NCI-H128 (cell line): ENCODE results near the gene CLEC2D.
"Not testable (repeated sequence)": the region's sequence is repeated elsewhere in the genome, so short reads cannot be mapped to it uniquely, and the experiment has no call there.

Experiments
- DNase-seq: peaks from one replicate; lab custom pipeline; 2025; ENCODE audit not compliant: unreplicated experiment; lab: John Stamatoyannopoulos, UW

CLEC2D gene

GRCh38 chr12:9725213-9725870 is 55.8 kb downstream of the CLEC2D start:
- no peak for DNase-seq

GRCh38 chr12:9727813-9728212 is 58.3 kb downstream of the CLEC2D start:
- no peak for DNase-seq

DNA sequence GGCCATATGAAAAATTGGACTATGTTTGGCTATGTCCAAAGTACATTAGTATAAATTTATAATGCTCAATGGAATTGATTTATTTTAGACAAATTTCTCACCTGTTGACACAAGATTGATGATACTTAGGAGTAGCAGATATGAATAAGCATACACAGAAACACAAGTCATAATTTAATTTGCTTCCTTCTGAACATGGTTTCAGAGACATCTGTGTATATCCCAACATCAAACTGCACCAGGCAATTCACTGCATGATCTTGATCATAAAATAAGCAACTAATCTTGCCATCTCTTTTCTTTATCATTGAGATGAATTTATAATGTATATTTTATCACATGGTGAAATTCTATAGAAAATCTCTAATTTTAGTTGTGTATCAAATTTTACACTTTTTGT is 59.6 kb downstream of the CLEC2D start:
- DNase-seq: no peak

- DNase-seq: no peak
Measured at GRCh38 chr12:9730011-9730410, 60.5 kb downstream of the CLEC2D start.

GRCh38 chr12:9730591-9730990 is 61.1 kb downstream of the CLEC2D start:
- no peak for DNase-seq

DNA sequence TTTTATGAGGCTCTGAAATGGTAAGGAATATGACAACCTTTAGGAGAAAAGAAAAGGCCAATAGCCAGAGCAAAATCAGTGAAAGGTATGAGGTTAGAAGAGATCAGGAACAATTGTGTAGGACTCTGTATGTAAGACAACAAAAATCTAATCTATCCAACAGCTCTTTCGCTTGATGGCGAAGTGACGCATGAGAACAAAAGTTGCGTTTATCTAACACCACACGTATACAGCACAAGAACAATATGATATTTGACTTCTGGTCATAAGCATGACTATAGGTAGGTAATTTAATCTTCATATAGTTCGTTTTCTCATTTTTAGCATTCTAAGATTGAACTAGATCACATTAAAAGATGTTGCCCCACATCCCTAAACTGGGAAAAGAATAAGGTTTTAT is 61.9 kb downstream of the CLEC2D start:
- no peak for DNase-seq

DNA sequence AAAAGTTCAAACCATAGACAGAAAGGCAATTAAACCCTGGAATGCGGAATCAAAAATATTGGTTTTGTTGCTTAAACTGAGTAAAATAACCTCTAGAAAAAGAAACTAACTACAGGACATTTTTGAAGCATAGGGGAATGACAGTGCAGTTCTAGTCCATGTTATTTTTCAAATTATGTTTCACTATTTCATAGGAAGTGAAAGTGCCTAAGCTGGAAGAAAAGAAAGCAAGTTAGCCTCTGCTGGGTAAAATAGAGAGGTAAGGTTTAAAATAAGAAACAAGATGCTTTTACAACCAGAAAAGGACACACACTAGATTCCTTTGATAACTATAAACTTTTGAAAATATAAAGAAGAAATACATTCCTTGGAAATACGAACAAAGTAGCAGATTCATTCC is 62.3 kb downstream of the CLEC2D start:
- DNase-seq: no peak

- DNase-seq: no peak
Measured at GRCh38 chr12:9732921-9733461, 63.5 kb downstream of the CLEC2D start, which contains the start of gene CLECL1. Gene CLECL1 (minus strand): TSS chr12:9733097.

GRCh38 chr12:9735601-9736000 is 66.1 kb downstream of the CLEC2D start:
- no peak for DNase-seq

DNA sequence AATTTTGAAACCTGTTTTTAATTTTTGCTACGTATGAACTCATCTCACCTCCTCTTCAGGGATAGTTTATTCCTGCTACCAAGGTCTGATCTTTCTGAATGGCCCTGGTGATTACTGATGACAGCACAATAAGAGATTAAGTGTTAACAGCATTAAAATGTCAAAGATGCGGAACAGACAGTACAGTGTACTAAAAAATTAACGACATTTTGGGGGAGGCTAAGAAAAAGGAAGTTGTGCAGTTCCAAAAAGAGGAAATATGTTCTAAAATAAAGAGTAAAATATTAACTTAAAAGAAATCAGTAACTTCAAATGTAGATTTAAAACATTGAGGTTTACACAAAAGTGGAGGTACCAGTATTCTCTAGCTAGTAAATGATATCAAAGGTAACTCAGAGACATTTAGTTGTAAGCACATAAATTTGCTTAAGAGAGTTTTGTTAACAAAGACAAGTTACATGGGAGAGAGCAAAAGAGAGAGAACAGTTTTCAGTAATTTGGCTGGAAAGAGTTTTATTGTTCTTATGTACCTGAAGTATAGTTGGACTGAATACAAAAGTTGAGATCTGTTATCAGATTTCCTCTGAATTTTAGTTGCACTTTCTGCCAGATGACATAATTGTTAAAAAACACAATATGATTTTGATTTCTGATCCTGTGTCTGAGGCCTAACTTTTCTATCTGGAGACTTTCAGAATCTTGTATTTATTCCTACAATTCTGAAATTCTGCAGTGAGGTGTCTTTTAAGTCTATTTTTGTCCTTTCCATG is 67.6 kb downstream of the CLEC2D start:
- no peak for DNase-seq

GRCh38 chr12:9738905-9739304 is 69.4 kb downstream of the CLEC2D start:
- not testable (repeated sequence) for DNase-seq

DNA sequence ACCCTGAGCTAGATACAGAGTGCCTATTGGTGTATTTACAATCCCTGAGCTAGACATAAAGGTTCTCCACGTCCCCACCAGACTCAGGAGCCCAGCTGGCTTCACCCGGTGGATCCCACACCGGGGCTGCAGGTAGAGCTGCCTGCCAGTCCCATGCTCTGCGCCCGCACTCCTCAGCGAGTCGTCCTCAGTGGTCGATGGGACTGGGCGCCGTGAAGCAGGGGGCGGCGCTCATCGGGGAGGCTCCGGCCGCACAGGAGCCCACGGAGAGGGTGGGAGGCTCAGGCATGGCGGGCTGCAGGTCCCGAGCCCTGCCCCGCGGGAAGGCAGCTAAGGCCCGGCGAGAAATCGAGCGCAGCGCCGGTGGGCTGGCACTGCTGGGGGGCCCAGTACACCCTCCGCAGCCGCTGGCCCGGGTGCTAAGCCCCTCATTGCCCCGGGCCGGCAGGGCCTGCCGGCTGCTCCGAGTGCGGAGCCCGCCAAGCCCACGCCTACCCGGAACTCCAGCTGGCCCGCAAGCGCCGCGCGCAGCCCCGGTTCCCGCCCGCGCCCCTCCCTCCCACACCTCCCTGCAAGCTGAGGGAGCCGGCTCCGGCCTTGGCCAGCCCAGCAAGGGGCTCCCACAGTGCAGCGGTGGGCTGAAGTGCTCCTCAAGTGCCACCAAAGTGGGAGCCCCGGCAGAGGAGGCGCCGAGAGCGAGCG is 70.0 kb downstream of the CLEC2D start:
- DNase-seq: not testable (repeated sequence)

GRCh38 chr12:9740106-9740750 is 70.7 kb downstream of the CLEC2D start:
- no peak for DNase-seq

- DNase-seq: no peak
Measured at GRCh38 chr12:9741726-9742125, 72.2 kb downstream of the CLEC2D start.

- no peak for DNase-seq
Measured at GRCh38 chr12:9742661-9743060, 73.1 kb downstream of the CLEC2D start.

DNA sequence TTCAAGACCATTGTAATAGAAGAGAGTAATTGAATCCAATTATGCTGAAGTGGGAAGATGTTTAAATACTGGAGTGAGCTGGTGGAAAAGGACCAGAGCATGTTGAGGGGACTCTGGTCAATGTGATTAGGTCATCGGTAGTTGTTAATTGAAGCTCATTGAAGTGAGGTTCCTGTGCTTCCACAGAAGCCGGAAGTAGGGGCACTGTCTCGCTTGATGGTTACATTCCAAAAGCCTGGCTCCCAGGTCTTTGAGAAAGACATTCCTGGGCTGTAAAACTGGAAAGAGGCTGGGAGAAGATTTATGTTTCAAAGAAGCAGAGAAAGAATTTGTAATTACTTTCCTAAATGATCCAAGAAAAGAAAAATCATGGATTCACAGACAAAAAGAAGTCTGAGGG is 75.7 kb downstream of the CLEC2D start:
- DNase-seq: no peak
